OCI-LY7 (cell line): ENCODE data around the gene SLC4A11.

ENCODE experiments used
- CTCF ChIP-seq: fragments of 200-600 bp; sonication (generic); conservative IDR thresholded peaks from 2 replicates; pipeline ENCODE4 v1.5.1; 2014; ENCODE audit warnings: mild to moderate bottlenecking, antibody characterized with exemption, low read length, moderate library complexity, mixed read lengths
- EZH2phosphoT487 ChIP-seq: fragments of 200-600 bp; sonication (generic); IDR thresholded peaks from 2 replicates; pipeline ENCODE4 v1.6.1; 2018; ENCODE audit warnings: low read depth, borderline replicate concordance, mild to moderate bottlenecking, mixed run types, antibody characterized with exemption, low read length, moderate library complexity, mixed read lengths

- no peak for TF ChIP-seq CTCF
- no peak for TF ChIP-seq EZH2phosphoT487
Measured at GRCh38 chr20:3208786-3209256, 30.2 kb downstream of the SLC4A11 start.
